ENCODE results near the gene CCL4.
"Not testable (repeated sequence)": the region's sequence is repeated elsewhere in the genome, so short reads cannot be mapped to it uniquely, and the experiment has no call there.

CCL4 gene

DNA sequence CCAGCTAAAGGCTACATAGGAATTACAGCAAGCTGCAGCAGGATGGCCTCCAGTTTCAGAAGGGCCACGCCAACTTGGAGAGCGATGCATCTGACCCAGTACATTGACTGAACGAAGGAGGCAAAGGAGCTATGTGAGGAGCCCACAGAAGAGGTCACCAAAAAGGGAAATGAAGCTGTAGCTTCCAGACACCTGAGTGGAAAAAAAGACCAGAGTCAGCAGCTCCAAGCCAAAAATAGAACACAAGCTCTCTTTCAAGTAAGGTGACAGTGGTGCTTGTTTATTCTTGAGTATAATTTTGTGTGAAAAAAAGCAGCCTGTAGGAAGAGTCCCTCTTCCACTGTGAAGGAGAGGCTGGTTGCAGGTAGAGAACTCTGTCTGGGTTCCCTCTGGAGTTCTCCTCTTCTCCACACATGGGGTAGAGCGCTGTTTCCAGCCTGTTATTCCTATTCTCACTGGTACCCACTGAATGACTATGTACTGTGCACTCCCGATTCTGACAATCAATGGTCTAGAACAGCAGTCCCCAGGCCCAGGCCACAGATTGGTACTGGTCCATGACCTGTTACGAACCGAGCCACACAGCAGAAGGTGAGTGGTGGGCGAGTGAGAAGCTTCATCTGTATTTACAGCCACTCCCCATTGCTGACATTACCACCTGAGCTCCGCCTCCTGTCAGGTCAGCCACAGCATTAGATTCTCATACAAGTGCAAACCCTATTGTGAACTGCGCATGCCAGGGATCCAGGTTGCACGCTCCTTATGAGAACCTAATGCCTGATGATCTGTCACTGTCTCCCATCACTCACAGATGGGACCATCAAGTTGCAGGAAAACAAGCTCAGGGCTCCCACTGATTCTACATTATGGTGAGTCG lies 15.1 kb downstream of the CCL4 start:
- DNase-seq: no peak

DNA sequence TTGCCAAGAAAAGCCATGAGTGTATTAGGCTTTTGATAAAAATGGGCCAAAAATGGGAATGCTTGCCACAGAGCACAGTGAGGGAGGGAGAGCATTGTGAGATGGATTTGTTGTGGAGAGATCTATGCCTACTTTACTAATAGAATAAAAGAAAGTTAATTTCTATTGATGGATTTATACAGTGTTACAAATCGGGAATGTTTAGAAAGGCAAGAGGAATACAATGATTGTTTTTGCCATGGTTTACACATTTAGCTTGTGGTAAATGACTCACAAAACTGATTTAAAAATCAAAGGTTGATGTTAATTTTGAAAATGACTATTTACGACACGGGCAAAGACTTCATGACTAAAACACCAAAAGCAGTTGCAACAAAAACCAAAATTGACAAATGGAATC lies 16.6 kb downstream of the CCL4 start:
- DNase-seq: no peak

DNA sequence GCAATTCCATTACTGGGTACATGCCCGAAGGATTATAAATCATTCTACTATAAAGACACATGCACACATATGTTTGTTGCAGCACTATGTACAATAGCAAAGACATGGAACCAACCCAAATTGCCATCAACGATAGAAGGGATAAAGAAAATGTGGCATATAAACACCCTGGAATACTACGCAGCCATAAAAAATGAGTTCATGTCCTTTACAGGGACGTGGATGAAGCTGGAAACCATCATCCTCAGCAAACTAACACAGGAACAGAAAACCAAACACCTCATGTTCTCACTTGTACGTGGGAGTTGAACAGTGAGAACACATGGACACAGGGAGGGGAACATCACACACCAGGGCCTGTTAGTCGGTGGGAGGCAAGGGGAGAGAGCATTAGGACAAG lies 17.5 kb downstream of the CCL4 start:
- DNase-seq: not testable (repeated sequence)

DNA sequence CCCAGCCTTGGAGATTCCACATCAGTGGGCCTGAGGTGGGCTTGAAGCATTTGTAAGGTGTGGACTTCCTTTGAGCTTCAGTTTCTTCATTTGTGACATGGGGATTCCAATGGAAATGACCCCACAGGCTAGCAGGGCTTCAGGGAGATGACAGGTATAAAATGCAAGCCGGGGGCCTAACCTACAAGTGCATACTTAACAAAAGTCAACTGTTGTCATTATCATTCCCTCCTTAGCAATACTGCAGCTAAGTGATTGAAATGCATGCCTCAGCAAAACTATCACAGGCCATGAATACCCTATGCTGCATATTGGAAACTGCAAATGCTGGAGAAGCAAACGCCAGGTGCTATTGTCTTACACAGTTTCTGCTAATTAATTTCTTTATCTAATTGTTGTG lies 19.8 kb downstream of the CCL4 start:
- no peak for DNase-seq

DNA sequence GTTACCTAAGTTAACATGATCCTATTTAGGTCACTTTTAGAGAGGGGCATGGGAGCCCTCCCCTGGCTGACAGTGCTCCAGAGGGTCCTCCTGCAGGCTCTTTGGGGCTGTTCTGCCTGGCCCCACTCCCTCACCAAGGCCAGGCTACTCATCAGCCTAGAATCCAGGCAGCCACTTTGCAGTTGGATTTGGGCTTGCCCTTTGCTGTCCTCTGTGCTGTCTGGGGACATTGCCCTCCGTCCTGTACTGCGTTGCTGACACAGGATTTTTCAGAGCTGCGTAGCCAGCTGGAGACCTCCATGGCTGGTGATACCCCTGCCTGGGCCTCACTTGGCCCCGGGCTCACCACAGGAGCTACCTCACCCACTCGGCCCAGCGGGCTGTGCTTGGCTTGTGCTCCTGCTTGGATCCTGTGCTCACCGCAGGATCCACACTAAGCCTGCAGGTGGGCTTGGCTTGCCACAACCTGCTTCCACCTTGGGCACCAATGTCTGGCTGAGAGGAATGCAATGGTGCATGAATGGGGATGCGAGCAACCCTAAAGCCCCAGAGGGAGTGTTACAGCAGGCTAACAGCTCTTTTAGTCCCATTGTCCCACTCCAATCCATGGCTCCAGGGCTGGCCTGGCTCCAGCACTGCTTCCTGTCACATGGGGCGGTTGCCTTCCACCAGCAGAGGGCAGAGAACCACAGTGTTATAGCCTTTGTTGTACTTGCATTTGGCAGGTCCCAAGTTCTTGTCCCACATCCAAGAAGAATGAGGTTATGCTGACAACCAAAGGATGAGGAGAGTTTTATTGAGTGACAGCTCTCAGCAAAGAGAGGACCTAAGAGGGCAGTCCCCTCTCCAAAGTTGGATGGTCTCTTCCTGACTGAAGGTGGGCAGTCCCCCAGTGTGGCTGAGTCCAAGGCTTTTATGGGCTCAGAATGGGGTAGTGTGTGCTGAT lies 21.5 kb downstream of the CCL4 start:
- no peak for DNase-seq

DNA sequence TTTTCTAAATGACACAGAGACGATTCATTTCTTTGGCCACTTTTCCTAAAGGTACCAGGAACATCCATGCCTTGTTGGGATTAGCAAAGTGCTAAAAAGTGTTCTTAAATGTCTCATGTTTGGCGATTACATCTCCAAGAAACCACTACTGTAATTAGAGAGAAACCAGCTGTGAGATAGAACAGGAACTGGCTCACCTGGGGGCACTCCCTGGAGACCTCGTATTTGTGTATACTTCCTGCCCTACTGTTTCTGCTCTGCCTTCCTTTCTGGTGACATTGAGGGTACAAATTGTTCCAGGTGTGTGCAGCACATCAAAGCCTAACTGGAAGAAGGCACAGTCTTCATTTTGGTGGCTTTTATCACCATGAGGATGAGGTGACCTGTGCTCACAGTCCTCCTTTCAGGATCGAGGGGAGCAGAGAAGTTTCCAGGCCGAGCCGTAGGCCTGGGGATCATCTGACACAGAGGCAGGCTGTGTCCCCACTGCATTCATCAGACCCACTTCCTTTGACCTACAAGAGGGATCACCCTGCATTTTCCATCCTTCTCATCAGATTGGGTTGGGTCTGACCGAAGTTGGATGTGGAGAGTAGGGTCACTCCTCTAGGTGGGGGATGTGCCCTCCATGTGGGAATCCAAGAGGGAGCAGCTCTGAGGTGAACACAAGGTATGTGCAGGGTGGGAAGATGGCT lies 23.7 kb downstream of the CCL4 start:
- DNase-seq: no peak

DNA sequence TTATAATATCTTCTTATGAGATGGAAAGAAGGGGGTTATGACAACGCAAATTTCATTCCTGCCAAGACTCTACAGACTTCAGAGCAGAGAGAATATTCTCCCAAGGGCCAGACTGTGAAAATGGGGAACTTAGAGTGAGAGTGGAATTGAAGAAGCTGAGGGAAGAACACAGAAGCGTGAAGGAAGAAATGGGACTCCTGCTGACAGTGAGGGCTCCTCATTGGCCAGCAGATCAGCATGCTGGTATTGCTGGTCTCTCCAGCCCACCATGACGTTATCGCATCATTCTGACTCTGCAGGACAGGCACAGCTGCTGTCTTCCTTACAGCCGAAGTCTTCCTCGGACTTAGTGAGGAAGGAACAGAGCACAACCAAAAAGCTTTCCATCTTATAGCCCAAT lies 24.3 kb downstream of the CCL4 start:
- DNase-seq: no peak

DNA sequence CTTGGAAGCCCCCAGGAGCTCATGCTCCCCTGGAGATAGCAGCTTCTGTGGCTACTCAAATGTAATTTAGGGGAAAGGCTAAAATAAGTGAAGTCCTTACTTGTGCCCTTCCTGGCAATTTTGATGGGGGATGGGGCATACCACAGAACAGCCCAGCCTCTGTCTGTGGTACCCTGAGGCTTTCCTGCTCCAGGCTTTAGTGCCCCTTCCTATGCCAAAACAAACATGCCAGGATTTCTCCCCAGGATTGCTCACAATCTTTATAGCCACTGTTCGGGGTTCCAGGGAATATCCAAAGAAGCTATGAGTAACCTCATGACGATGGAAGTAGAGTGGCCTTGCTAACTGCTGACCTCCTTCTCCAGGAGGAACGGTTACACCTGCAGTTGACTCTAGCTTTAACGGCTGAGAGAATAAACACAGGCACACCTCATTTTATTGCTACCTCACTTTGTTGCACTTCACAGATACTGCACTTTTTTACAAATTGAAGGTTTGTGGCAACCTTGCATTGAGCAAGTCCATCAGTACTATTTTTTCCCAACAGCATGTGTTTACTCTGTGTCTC lies 24.9 kb downstream of the CCL4 start:
- no peak for DNase-seq

DNA sequence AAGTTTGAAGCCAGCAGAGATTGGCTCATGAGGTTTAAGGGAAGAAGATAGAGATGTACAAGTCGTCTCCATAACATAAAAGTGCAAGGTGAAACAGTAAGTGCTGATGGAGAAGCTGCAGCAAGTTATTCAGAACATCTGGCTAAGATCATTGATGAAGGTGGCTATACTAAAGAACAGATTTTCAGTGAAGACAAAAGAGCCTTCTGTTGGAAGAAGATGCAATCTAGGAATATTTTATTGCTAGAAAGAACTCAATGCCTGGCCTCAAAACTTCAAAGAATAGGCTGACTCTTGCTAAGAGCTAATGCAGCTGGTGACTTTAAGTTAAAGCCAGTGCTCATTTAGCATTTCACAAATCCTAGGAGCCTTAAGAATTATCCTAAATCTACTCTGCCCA lies 26.0 kb downstream of the CCL4 start:
- no peak for DNase-seq

DNA sequence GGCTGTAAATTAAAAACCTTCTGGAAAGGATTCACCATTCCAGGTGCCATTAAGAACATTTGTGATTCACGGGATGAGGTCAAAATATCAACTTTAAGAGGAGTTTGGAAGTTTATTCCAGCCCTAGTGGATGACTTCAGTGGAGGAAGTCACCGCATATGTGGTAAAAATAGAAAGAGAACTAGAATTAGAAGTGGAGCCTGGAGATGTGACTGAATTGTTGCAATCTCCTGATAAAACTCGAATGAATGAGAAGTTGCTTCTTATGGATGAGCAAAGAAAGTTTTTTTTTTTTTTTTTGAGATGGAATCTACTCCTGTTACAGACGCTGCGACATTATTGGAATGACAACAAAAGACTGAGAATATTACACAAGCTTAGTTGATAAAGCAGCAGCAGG lies 26.7 kb downstream of the CCL4 start:
- DNase-seq: no peak

DNA sequence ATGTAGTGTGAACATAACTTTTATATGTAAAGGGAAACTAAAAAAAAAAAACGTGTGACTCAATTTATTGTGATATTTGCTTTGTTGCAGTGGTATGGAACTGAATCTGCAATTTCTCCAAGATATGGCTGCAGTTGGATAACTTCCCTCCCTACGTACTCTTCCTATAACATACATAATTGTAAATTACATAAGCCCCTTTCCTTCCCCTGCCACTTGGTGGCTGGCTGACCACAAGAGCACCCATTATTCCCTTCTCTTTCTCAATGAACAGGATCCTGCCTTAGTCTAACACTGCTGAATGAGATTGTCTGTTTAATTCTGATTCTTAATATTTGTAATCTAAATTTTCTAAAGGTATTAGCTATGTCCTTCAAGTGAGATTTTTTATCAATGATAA lies 27.8 kb downstream of the CCL4 start:
- no peak for DNase-seq

DNA sequence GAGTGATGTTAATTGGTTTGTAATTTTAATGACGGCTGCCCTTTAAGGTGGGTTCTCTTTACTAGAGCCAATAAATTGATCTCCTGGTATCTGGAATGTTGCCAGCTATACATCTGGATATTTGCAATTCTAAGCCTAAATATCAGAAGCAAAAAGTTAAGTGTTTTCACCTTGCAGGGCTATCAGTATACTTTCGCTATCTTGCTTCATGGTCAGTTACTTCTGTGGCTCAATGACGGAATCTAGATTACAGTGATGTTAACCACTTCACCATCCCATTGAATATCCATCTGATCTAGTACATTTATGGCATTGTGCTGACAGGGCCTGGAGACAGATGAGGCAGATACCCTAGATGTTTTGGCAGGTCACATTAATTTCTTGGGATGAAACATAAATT lies 28.3 kb downstream of the CCL4 start:
- no peak for DNase-seq

DNA sequence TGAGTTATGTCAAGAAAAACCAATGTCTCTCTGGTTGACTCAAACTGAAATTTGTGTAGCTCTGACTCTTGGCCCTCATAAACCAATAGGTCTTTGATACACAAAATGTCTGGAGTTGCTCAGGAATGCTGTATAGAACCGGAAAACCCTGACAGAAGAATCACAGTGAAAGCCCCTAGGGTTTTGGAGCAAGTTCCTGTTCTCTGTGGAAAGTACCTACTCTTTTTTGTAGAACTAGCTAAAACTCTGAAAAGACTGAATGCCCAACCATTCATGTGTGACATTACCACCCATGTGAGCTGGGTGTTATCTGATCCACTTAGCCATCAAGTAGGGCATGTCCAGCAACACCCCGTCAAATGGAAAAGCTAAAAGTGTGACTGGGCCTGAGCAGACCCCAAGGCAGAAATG lies 28.8 kb downstream of the CCL4 start:
- DNase-seq: no peak

DNA sequence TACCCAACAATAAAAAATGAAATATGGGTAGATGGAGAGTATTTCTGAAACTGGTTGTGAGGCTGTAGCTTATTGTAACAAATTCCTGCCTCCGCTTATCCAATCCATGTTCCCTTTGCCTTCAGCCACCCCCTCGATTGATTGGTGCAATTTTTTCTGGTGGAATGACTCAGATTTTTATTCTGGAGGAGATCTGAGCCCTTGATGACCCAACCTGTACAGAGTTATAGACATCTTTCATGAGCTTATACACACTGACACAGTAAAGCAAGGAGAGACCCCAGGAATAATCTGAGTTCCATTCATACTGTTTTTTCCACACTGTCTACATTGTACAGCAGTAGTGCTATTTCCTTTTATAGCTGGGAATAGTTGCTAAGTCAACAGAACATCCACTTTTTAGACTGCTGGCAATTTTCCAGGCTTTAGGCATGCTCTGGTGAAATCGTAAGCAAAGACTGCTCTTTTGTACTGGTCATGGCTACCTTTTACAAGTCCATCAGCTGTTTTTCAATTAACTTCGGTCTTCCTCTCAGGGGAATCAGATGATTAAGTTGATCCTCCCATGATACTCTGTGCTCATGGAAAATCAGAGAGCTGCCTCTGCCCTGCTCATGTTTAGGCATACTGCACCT lies 30.1 kb downstream of the CCL4 start:
- DNase-seq: no peak

DNA sequence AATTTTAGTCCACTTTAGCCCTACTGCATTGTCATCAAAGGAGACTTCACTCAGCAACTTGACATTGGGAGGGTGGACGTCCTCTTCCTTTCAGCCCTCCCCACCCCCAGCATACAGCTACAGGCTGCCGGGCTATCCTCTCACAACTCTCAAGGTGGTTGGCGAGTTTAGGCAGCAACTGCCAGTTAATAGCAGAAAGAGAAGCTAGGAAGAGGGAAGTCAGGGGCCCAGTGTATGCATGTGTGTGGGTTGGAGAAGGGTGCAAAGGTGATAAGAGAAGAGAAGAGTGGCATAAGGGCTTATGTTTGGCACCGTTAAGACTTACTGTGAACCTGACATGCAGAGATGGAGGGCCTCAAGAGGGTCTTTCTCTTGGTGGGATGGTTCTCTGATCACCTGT lies 31.8 kb downstream of the CCL4 start:
- no peak for DNase-seq

DNA sequence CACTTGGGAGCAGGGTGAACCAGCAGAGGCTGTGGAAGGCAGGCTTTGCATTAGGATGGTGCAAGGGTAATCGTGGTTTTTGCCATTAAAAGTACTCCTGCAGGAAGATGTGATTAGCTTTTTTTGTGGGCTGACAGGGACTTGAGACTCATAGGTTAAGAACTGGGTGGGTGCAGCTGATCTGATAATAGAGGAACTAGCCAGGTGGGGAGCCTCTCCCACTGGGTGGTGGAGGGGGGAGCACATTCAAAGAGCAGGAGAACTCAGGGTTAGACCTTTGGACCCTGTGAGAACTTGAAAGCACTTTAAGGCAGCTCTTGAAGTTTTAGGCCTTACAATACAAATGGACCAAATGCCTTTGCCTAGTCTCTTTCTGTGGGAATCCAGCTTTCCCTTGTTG lies 32.4 kb downstream of the CCL4 start:
- DNase-seq: no peak

DNA sequence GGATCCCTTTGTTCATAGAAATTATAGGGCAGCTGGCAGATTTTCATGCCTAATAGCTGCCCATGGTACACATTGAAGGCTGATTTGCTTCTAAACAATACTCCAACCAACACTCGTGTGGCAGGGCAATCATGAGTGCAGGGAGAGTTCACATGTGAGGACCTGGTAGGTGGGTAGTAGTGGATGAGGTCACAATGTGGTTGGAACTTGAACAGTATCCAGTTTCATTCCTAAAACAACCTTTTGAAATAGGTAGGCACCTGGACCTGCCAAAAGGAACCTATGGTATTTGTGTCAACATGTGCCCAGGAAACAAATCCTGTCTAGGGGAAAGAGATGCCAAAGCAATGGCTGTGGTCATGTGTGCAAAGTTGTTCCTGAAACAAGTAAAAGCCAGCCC lies 32.8 kb downstream of the CCL4 start:
- DNase-seq: no peak

DNA sequence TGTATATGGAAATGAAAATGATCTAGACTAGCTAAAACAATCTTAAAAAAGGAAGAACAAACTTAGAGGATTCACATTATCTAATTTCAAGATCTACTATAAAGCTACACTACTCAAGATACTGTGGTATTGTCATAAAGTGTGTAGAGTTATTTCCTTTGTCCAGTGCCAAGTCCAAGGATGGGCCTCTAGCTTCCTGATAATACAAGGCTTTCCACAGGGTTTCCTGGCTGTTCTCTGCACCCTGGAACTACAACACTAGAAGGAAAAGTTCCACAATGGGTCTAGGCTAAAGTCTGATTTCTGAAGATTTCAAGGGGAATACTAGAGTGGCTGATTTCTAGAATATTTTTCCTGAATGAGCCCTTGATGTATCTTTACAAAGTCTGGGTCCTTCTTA lies 38.6 kb downstream of the CCL4 start:
- DNase-seq: no peak

DNA sequence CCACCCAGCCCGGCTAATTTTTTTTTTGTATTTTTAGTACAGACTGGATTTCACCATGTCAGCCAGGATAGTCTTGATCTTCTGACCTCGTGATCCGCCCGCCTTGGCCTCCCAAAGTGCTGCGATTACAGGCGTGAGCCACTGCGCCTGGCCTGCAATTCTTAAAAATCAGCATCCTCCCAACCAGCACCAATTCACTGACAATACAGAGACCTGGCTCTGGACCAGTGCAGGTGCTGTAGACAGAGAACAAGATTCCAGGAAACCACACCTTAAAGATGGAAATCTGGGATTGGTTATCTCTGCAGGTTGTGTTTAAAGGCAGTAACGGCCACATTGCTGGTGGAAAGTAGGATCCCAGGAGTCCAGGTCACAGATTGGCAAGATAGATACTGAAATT lies 39.2 kb downstream of the CCL4 start:
- DNase-seq: no peak

DNA sequence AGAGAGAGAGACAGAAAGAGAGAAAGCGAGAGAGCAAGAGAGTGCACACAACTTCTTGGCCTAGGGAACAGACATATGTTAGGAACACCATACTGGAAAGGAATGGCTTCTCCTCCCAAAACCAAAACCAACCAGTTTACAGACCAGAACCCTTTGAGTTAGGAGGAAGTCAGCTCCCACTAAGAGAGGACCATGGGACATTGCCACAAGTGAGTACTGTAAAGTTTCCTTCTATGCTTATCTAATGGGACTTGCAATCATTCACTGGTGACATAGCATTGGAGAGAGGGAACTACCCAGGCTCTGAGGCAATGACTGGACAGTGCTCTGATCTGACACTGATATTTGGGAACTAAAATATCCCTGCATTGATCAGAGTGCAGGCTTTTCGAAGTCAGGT lies 40.4 kb downstream of the CCL4 start:
- DNase-seq: no peak

DNA sequence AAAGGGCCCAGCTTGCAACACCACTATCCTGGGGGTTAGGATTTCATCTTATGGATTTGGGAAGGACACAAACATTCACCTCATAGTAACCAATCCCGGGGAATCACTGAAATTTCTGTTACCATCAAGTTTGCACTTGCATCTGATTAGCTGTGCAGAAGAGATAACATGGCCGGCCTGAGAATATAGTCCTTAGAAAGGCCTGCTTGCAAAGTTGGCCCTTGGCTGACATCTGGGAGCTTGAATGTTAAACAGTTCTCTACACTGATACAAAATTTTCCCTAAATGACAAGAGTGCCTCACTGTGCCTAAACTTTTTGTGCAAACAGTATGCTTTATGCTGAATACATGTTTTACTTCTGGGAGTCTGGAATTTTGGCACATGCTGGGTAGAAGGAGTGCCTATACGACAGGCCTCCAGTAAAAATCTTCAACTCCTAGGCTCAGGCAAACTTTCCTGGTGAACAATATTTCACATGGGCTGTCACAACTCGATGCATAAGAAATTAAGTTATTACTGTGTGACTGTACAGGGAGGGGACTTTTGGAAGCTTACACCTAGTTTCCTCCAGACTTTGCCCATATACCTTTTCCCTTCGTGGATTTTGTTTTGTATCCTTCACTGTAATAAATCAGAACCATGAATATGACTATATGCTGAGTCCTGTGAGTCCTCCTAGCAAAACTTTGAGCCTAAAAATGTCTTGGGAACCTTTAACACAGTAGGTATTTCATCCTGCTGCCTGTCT lies 41.5 kb downstream of the CCL4 start:
- no peak for DNase-seq

DNA sequence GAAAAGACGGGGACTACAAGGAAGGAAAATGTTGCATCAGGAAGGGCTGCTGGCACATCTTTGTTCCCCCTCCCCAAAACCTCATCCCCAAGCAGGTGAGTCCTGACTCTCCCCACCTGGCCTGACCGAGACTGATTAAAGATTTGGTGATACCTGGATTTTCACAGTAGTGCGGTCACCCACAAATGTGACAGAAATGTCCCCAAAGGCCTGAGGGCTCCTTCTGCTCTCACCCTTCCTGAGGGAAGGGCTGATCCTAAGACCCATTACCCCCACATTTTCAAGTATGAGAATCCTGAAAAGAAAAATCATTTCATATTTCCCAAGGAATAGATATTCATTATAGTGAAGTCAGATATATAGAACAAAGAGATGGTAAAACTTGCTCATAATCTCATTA lies 44.0 kb downstream of the CCL4 start:
- no peak for DNase-seq
